Left hindlimb (tissue), 1 donor: ENCODE measurements around the gene ADAMTSL4.

ENCODE experiments used
- DNase-seq: peaks from one replicate; pipeline ENCODE4 v3.0.0-alpha.2; 2018

The ADAMTSL4 gene

DNA sequence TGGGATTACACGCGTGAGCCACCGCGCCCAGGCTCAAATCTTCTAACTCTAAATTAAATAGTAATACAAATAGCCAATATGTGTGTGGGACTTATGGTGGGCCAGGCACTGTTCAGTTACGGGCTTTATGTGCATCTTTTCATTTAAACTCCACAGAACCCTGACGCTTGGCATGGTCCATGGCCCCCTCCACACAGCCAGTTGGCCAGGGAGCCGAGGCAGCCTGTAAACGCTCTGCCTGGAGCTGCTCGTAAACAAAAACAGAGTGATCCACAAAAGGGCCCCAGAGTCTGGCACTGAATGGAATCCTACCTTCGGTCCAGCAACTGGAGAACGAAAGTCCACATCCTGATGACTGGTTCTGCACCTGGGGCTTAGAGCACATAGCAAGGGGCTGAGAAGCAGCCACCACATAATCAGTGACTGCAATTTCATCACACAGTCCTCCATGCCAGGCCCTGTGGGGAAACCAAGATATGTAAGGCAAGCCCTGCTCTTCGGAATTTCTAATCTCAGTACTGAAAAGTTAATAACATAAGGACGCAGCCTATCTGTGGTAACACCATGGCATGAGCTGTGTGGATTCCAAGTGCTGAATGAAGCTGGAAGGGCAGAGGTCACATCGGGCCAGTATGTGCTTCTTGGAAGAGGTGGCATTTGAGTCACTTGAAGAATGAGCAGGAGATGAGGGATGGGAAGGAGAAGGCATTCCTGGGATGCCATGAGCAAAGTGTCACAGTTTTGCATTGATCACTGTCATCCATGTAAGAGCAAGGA is 13.5 kb upstream of the ADAMTSL4 start:
- DNase-seq = no peak

DNA sequence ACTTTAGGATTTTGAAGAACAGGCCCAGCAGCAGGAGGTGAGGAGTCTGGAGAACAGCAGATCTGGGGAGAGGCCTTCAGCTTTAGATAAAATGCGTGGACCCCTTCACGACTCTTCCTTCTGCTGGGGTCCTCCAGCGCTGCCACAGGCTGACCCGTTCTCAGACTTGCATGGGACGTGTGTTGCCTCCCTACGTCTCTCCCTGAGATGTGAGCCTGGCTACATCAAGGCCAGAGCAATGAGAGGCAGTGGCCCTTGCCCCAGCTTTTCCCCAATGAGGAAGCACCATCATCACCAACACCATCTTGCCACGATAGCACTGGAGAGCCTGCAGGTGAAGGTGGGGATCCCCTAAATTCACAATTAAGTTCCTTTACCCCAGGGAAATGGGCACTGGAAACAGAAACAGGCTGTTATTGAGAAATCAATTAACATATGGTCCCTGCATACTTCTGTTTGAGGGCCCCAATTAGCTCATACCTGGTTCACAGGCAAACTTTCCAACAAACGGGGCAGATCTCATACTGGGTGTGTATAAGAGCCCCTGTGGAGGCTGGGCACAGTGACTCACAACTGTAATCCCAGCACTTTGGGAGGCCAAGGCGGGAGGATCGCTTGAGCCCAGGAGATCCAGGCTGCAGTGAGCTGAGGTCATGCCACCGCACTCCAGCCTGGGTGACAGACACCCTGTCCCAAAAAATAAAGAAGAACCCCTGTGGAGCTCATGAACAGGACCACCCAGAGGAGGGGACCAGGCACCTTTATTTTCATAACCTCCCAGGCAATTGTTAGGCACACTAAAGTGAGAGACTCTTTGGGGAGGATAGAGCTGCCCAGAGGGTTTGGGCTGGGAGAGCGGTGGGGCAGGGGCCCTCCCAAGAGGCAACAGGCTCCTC is 12.1 kb upstream of the ADAMTSL4 start:
- no peak for DNase-seq

DNA sequence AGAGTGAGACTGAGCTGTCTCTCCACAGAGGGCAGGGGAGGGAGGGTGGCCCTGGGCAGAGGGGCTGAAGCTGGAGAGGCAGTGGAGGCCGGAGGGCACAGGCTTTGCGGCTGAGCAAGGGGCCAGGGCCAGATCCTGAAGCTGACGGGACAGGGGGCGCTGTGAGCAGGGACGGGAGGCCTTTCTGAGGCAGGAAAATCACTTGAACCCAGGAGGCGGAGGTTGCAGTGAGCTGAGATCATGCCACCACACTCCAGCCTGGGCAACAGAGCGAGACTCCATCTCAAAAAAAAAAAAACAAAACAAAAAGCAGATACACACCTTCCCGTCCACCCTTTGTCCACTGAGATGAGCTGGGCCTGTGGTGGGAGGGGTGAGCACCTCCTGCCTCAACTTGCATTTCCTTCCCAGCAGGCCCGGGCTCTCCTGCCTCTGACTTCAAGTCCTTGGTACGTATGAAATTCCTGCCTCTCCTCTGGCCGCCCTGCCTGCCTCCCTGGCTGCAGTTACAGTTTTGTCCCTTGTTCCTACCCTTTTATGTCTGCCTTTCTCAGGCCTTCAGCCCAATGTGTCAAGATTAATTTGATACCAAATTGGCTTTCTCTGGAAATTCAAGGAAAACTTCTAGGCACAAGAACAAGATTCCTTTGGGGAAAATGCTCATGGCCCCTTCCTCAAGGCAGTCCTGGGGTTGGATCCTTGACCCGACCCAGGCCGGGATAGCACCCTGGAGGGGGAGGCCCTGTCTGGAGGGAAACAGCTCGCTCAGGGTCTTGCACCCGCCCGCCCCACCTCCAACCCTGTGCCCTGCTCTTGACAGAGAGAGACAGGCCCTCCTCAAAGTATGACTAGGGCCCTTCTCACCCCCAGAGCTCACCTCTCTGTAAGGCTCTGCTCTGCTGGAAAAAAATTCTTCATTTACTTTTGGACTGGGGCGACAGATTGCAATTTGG is 11.2 kb upstream of the ADAMTSL4 start:
- DNase-seq = no peak

DNA sequence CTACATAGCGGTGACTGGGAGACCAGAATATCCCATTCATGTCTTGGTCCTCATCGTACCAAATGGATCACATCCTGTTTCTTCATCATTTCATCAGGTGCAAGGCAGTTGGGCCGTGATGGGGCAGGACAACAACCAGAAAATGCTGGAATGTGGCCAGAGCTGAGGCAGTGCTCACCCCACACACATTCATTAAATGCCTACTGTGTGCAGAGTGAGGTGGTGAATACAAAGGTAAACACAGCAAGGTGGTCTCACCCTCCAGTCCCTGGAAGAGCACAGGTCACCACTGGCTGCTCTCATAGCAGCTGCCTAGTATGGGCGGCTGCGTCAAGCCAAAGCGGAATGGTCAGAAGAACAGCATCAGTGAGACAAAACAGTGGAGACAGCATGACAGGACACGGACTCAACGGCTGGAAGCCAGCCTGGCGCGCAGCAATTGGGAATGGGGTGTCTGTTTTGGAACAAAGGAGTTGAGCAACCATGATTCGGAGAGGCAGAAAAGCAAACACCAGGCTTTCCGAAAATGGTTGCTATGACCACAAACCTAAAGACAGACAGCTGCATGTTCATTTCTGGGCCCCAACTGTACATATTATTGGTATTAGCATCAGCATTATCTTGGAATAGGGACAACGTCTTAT is 5.6 kb upstream of the ADAMTSL4 start:
- peak; percentile 64 for DNase-seq

DNA sequence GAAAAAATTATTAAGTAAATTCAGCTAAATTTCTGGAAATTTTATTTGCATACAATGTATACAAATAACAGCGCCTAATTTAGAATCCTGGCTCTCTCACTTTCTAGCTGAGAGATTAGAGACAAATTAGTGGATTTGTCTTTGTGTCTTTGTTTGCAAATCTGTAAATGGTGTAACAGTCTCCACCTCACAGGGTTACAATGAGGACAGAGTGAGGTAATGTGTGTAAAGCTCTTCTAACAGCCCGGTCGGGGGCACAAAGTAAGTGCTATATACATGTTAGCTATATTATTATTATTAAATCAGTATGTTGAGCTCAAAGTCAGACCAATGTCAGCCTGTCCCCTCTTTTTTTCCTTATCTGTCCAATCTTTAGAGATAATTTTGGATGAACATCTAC is 5.0 kb upstream of the ADAMTSL4 start:
- DNase-seq = no peak

DNA sequence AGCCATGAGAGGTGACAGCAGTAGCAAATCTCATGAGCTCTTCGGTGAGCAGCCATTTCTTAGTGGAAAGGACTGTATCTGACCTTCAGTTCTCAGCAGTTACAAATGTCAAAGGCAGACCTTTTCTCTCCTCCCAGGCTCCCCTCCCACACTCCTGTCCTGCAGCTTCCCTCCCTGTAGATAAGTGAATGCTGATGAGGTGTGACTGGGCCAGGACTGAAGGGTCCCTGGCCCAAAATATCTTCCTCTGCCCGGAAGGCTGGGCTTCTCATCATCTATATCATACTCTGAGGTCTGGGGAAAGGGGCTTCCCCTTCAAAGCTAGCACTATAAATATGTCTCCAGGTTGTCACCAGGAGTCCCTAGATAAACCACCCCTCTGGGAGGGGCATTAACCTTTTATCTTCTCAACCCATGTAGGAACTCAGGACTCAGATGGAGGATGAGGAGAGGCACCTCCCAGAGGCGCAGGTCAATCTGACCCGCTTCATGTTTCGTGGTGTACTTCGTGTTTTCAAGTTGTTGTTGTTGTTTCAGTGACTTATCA is 3.6 kb upstream of the ADAMTSL4 start:
- DNase-seq = no peak

GRCh38 chr1:150546294-150546937 is 2.8 kb upstream of the ADAMTSL4 start:
- DNase-seq = no peak

DNA sequence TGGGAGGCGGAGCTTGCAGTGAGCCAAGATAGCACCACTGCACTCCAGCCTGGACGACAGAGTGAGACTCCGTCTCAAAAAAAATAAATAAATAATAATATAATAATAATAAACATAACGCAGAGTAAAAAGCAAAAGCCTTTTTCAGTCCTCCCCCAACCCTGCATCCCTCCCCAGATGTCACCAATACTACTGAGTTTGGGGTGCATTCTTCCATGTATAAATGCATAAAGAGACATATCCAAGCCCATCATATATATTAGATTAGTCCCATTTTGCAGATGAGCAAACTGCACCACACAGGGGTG is 930 bp upstream of the ADAMTSL4 start:
- DNase-seq = no peak

DNA sequence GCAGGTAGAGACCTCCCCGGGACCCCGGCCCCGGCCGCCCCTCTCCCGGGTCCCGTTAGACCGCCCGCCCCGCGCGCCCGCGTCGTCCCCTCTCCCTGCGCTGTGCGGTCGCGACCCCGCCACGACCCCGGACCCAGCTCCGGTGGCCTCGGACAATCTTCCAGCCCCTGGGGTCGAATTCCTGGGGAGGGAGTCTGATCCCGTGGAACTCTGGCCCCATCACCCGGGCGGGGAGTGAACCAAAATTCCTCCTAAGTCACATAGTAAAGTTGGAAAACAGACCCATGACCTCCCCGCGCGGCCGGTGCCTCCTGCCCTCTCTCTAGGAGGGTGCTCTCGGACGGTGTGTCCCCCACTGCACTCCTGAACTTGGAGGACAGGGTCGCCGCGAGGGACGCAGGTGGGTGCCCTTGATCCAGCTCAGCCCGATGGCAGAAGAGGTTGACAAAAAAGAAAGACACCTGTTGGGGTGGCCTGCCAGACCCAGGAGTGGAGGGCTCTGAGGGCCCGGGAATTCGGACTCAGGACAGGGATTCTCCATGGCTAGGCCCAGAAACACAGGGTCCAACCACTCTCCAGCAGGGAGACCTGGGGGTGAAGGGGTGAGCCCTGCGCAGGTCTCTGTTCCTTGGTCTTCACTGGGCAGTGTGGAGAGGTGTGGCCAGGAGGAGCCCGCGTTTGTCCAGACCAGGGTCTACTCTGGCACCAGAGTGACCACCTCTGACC is 451 bp downstream of the ADAMTSL4 start:
- DNase-seq = no peak

DNA sequence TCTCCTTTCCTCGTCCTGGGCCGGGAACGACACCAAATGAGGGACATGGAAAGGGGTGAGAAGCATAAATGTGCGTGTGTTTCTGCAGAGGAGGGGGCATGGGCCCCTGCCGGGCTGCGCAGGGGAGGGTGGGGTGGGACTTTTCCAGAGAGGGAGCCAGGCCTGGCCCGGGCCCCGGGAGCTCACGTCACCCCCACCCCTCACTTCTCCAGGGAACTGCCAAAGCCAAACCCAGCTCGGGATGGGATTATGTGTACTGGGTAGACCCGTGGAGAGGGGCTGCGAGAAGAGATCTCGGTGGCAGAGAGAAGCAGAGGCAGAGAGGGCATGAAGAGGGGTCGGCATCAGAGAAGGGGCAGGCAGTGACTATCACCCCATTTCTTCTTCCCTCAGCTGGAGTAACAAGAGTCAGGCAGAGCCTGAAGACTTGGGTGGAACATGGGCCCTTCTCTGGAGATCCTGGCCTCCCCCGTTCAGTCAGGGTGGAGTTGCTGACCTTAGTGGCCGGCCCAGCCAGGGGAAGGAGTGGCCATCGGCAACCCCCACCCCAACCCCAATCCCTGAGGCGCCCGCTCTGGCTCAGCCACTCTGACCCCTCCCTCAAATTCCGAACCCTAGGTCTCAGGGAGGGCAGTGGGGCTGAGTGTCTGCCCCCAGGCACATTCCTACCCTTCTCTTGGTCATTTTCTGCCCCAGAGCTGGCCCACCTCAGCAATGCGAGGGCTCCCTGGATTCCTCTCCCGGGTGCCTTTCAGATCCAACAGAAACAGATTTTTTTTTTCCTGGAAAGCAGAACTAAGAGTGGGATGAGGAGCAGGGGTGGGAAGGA is 1.2 kb downstream of the ADAMTSL4 start:
- DNase-seq = peak; percentile 86

DNA sequence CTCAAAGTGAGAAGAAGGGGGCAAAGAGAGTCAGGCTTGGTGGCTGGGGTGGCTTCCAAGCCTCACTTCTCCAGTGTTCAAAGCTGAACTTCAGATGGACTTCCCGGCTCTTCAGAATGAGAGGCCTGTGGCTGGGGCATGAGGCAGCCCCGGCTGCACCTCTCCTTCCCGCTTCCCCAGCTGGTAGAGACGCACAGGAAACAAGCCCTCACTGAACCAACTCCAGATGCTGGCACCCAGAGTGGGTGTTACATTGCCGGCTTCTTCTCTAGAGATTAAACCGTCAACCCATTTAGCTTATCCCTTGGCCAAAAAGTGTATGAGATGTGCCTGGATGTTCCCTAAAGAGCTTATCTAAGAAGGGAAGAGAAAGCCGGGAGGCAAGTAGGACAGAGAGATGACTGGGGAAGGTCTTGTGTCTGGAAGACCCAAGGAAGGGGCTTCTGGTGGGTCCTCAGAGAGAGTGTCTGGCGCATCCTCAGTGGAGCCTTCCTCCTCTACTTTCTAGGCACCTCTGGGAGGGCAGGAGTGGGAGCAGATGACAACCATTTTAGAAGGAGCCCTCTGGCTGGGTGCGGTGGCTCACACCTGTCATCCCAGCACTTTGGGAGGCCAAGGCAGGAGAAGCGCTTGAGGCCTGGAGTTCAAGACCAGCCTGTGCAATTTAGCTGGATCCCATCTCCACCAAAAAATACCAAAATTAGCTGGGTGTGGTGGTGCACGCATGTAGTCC is 2.0 kb downstream of the ADAMTSL4 start:
- peak; percentile 52 for DNase-seq

- no peak for DNase-seq
Observed at GRCh38 chr1:150551784-150552127, 2.5 kb downstream of the ADAMTSL4 start.

DNA sequence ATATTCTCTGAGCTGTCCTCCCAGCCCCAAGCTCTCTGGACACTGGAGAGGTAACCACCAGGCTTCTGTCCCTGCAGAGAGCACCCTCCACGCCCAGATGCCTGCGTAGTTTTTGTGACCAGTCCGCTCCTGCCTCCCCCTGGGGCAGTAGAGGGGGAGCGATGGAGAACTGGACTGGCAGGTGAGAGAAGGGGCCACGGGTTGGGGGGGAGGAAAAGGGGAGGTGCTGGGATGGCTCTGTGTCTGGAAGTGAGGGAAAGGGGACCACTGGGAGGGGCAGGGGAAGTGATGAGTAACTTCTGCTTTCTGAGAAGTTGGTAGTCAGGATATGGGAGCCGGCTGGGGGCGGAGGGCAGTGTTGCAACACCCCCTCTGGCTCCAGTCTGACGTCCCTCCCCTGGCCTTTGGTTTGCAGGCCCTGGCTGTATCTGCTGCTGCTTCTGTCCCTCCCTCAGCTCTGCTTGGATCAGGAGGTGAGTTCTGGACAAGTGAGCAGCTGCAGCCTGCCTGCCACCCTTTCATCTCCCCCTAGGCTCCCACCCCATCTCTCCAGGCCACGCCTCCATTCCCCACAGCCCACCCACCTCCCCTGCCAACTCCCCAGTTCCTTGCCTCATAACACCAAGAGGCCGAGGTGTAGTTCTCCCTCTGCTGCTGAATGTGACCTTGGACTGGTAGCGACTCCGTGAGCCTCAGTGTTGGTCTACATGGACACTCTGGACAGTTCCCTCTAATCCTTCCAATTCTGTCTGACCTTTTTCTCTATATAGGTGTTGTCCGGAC is 3.1 kb downstream of the ADAMTSL4 start:
- DNase-seq = peak; percentile 84

- DNase-seq = peak; percentile 40
Observed at GRCh38 chr1:150552911-150553289, 3.7 kb downstream of the ADAMTSL4 start.

DNA sequence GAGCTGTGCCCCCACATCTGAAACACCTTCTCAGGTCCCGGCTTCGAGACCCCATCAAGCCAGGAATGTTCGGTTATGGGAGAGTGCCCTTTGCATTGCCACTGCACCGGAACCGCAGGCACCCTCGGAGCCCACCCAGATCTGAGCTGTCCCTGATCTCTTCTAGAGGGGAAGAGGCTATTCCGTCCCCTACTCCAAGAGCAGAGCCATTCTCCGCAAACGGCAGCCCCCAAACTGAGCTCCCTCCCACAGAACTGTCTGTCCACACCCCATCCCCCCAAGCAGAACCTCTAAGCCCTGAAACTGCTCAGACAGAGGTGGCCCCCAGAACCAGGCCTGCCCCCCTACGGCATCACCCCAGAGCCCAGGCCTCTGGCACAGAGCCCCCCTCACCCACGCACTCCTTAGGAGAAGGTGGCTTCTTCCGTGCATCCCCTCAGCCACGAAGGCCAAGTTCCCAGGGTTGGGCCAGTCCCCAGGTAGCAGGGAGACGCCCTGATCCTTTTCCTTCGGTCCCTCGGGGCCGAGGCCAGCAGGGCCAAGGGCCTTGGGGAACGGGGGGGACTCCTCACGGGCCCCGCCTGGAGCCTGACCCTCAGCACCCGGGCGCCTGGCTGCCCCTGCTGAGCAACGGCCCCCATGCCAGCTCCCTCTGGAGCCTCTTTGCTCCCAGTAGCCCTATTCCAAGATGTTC is 4.3 kb downstream of the ADAMTSL4 start:
- peak; percentile 40 for DNase-seq

GRCh38 chr1:150554086-150554452 is 4.9 kb downstream of the ADAMTSL4 start:
- no peak for DNase-seq

DNA sequence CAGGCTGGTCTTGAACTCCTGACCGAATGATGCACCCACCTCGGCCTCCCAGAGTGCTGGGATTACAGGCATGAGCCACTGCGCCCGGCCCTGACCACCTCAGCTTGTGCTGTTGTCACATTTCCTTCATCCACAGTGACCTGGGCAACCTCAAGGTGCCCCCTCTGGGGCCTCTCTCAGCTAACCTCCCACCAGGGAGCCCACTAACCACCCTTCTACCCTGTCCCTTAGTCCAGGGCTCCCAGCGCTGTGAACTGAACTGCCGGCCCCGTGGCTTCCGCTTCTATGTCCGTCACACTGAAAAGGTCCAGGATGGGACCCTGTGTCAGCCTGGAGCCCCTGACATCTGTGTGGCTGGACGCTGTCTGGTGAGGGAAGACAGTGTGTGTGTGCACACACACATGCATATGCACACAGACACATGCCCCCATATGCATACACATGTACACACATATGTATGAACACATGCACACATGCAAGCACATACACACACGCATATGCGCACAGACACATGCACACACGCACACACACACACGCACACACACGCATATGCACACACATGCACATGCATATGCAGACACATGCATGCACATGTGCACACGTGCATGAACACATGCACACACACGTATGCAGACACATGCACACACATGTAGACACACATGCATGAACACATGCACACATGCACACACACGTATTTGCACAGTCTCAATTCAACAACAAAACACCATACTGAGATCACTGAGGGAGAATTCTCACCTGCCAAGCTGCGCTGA is 6.2 kb downstream of the ADAMTSL4 start:
- DNase-seq = peak; percentile 15
